IPS-11a (cell line): Measurements from ENCODE around the gene TTC21A.
"Not testable (repeated sequence)": the region's sequence is repeated elsewhere in the genome, so short reads cannot be mapped to it uniquely, and the experiment has no call there.

Source experiments
- H3K4me3 ChIP-seq: one replicate; pipeline ENCODE4 v1.5.1; 2013; ENCODE audit warnings: low read depth, low read length, control low read depth

Gene TTC21A

DNA sequence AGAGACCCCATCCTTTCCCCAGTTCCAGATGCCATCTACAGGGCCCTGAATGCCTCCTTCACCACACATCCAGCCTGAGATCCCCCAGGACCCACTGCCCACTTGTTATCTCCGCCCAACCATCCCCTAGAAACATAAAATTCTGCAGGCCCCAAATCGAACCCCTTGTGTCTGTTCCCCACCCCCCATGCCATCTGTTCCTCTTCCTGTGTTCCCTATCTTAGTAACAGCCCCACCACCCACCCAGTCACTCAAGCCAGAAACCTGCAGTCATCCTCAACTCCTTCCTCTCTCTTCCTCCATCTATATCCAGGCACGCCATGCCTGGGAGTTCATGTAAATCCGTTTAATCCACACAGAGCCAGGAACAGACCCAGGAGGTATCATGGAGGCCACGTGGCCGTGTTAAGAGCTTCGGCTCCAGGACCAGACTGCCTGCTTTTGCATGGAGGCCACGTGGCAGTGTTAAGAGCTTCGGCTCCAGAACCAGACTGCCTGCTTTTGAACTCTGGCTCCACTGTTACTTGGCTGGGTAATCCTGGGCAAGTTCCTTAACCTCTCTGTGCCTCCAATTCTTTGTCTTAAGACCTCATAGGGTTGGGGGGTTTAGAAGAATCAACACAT is 41.1 kb downstream of the TTC21A start:
- no peak overlapping the region for H3K4me3 ChIP-seq

DNA sequence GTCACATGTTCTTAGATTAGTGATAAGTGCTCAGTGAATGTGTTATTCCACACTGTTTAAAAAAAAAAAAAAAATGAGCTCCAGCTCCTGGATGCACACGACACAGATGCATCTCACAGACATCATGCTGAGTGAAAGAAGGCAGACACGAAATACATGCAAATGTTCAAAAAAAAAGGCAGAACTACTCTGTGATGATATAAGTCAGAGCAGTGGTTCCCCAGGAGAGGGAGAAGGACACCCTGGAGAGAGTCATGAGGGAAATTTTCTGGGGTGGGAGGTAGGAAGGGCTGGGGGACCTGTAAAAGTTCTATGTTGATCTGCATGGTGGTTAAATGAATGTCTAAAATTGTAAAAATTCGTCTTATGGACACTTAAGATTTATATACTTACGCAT is 41.6 kb downstream of the TTC21A start:
- H3K4me3 ChIP-seq, result no peak overlapping the region

DNA sequence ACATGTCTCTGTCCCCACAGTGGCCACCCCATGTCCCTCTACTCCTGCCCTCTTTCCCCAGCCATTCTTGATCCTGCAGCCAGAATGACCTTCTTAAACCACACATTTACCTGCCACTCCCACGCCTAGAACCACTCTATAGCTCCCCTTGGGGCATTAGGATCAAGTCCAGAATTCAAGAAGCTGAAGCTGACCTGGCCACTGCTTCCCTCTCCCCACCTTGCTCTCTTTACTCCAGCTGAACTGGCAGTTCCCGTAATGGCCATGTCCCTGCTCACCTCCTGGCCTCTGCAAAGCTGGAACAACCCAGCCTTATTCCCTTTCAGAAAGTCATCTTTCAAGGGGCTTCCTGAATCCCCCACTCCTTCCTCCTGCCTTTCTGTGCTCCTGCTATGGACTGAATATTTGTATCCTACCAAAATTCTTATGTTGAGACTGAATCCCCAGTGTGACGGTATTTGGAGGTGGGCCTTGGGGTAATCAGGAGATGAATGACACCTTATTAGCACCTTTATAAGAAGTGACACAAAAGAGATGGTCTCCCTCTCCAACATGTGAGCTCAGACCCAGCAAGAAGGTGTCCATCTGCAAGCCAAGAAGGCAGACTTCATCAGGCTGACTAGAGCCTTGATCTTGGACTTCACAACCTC is 42.1 kb downstream of the TTC21A start:
- H3K4me3 ChIP-seq, result no peak overlapping the region

DNA sequence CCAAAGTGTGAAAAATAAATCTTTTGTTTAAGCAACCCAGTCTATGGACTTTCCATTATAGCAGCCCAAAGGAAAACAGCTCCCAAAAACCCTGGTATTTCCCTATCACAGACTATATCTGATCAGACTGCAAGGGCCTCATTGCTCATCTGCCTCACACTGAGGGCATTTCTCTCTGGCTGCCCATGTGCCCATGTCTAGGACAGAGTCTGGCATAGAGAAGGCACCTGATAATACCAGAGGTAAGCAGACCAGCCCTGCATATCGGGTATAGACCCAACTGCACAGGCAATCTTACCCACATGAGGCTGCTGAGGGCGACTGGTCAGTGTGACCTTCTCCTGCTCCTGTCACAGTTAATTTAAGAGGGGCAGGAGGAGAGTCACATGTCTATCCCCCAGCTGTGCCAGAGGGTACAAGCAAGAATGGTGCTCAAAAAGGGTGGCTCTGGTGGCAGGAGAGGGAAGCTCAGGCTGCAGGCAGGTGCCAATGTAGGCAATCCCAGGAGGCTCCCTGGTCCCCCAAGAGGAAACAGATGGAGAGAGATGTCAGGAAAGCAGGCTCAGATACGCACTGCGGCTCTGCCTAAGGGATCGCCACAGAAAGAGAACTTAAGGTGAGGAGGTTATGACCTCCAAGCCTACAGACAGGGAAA is 42.8 kb downstream of the TTC21A start:
- no peak overlapping the region for H3K4me3 ChIP-seq

DNA sequence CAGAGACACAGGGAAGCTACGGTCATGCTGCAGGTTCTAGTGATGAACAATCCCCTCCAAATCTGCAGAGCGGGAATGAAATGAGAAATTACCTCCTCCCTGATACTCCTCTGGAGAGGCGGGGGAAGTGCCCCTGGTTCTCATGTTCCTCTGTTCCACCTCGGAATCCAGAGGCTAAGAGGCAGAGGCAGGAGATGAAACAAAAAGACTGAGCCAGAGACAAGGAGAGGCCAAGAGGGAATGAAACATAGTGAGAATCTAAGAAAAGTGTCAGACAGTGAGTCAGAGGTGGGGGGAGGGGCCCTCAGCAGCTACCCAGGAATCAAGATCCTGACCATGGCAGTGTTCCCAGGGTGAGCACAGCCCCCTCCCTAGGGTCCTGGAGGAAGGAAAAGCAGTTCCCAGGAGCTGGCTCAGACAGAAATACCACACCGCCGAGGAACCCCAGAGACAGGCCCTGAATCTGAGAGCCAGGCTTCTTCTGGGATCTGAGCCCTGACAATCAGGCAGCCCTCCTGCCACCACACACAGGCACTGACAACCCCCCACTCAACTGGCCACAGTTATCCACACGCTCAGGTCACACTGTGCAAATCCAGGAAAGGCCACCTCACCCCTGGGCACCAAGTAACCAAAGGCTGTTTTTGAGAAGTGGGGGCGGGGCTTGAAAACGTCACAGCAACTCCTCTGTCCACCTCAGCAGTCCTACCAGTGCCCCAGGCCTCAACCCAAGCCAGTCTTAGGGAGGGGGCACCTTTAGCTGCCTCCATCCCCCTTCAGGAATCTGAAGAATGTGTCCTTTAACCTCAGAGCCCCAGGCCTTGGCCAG is 43.5 kb downstream of the TTC21A start:
- H3K4me3 ChIP-seq, result peak overlapping the region; percentile 69

DNA sequence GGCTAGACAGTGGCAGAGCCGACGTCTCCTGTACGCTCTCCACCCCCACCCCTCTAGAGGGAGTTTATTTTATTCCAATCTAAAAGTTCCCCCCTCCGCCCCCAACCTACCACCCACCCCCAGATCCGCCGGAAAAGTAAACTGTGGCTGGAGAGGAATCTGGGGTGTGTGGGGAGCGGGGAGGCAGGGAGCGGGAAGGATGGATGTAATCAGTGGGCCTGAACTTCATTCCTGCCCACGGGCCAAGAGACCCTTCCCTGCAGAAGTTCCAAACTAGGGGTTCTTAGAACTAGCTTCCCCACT is 46.4 kb downstream of the TTC21A start:
- peak overlapping the region; percentile 62 for H3K4me3 ChIP-seq

DNA sequence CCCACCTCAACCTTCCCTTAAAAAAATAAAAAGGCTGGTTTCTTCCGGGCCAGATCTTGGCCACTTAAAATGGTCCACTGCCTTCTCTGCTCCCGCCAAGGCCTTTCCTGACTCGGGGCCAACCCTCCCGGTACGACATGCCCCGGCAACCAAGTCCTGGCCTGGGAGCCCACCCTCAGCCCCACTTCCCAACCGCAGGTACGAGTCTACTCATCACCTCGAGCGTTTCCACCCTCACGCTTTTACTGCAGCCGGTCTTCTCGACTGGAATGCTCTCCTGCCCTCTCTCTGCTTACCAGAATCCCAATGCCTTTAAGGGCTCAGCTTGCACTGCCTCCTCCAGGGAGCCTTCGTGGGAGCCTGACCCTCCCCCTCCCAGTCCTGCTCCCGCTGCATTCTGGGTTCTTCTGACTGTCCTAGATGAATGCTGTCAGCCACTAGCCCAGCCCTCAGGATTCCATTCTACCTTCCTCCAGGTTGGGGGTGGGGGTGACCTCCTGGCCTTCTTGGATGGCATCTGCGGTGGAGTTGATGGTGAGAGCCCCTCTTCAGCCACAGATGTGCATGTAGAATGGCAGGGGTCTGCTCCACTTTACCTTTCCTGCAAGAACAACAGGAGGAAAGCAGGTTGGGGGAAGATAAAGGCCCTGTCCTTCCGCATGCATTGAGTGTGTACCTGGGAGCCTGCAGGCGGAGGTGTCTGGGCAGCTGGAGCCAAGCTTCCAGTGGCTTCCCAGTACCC is 47.0 kb downstream of the TTC21A start:
- H3K4me3 ChIP-seq, result peak overlapping the region; percentile 62

DNA sequence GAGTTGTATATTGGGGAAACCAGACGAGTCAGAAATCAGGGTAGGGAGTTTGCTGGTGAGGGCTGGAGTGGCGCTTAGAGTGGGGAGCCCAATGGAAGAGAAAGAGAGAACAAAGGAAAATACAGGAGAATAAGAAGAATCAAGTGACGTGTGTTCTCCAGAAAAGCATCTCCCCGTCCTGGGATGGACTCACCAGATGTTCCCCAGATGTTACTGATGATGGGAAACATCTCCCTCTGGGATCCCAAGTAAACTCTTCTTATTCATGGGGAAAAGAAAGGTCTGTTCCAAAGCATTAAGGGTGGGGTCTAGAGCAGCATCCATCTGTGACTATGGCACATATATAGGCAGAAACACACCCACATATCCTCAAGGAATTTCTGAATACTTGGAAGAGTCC is 48.9 kb downstream of the TTC21A start:
- no peak overlapping the region for H3K4me3 ChIP-seq

DNA sequence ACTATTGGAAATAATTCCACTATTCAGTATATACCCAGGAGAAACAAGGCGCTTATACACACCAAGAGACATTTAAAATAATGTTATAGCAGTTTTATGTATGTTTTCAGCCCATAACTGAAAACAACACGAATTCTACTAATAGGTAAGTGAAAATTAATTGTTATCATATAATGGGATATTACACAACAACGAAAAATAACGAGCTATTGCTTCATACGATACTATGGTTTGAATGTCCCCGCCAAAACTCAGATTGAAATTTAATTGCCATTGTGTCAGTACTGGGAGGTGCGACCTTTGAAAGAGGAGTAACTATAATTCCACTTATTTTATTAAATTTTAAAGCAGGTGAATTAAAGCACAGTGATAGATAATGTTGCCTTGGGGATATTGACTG is 49.9 kb downstream of the TTC21A start:
- no peak overlapping the region for H3K4me3 ChIP-seq

DNA sequence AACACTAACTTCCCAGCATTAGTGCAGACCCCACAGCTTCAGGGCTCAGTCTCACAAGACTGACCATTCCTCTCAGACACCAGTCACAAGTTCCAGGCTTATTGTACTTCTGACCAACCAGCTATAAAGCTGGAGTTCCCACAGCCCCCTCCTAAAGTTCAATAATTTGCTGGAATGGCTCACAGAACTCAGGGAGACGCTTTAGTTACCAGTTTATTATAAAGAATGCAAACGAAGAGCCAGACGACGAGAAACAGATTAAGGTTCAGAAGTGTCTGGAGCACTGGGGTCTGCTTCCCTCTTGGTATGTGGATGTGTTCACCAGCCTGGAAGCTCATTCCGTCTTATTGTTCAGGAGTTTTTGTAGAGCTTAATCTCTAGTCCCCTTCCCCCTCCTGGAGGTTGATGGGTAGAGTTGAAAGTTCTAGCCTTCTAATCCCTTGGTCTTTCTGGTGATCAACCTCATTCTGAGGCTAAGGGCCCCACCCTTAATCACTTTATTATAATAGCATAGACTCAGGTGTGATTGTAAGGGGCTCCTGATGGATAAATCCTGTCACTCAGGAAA is 50.8 kb downstream of the TTC21A start:
- no peak overlapping the region for H3K4me3 ChIP-seq

DNA sequence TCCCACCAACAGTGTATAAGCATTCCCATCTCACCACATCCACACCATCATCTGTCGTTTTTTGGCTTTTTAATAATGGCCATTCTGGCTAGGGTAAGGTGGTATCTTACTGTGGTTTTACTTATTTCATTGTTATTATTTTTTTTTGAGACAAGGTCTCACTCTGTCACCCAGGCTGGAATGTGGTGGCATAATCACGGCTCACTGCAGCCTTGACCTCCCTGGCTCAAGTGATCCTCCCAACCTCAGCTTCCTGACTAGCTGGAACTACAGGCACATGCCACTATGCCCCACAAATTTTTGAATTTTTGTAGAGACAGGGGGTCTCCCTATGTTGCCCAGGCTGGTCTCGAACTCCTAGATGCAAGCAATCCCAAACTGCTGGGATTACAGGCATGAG is 56.9 kb downstream of the TTC21A start:
- H3K4me3 ChIP-seq, result no peak overlapping the region

DNA sequence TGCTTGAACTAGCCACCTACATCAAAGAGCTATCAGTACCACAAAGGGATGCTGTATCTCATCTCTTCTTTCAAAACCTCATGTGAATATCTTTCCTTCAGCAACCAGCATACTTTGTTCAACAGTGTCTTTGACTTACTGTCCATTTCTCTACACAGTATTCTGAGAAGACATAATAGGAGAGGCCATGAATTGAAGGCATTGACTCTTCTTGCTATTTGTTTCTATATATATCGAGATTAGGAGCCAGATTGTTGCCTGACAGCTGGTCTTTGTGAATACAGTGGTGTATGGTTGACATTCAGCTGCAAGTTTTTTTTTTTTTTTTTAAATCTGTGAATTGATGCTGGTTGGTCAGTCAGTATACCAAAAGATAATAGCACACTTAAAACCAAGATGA is 58.0 kb downstream of the TTC21A start:
- H3K4me3 ChIP-seq, result no peak overlapping the region

DNA sequence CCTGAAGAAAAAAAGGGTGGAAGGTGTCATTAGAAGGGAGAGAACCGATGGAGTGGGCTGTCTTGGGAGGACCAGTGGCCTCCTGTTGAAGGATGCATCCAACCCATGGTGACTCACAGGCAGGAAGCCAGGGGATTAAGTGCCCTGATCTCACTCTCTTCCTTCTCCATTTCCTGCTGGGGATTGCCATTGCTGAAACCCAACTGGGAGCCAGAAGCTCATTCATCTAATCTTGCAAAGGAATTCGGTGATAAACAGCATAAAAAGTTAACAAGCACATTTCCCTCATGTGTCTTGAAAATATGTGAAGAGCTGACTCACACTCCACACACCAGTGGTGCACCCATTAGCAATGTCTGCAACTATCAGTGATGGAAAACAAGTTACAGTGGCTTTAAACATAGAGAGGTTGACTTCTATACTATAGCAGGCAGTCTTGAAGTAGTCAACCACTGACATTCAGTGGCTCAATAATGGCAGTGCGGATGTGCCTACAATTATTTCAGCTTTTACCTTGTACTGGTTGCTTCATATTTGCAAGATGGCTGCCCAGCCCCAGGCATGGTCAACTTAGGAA is 58.7 kb downstream of the TTC21A start:
- no peak overlapping the region for H3K4me3 ChIP-seq

DNA sequence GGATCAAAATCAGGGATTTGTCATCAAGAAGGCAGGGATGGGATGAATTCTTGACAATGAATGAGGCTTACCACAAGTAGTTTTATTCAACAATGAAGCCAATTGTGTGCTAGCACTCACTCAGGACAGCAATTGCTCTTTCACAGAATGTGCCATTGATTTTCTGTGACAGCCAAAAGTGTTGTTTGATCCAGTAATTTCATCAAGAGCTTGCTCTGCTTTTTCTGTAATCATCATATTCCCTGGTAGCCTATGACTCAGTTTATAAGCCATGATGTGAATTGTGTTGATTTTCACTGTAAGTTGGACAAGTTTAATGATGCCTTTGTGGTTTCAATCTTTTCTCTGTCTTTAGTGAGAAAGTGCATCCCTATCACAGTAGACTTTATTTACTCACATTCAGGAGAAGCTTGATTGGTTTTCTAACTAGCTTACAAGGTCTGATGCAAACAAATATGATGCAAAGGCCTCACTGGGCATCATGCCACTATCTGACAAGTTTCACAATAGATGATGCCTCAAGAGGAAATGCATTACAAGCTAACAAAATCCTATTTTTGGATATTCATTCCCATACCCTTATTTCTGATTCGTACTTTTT is 59.6 kb downstream of the TTC21A start:
- H3K4me3 ChIP-seq, result no peak overlapping the region

DNA sequence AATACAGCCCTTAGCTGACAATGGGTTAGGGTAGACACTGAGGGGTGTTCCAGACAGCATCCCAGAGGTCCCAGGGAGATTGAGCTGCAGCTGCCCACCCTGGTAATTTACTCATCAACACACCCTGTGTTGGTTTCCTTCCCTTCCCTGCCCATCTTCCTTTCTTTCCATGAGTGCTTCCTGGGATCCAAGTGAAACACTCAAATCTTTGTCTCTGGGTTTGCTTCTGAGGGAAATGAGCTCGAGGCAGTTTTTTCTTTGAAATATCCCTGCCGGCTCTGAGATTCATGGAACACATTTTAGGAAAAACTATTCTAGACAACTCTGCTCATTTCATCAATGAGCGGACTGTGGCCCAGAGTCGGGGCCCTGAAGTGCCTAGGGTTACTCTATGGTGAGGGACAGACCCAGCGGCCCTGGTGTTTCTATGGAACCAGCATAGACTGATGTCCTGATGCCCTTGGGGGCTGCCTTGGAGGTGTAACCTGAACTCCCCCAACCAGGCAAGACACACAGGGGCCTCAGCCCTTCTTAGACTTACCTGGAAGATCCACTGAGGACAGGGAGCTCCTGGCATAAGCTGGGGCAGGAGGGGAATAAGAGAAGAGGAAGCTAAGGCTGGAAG is 60.8 kb downstream of the TTC21A start:
- H3K4me3 ChIP-seq, result no peak overlapping the region

DNA sequence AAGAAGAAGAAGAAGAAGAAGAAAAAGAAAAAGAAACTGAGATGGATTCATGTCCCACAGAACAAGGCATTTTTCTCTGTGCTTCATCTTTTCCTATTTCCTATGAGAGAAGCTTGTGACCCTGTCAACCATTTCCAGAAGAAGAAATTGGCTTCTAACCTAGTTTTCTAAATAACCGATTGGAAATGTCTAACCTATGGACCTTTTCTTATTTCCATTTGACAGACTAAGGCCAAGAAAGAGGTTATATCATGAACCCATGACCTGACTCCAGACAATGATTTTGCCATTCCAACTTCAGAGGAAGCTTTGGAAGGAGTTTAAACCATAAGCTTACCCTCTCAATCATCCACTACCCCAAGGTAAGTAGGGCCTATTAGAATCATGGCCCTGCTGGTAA is 62.2 kb downstream of the TTC21A start:
- H3K4me3 ChIP-seq, result no peak overlapping the region

DNA sequence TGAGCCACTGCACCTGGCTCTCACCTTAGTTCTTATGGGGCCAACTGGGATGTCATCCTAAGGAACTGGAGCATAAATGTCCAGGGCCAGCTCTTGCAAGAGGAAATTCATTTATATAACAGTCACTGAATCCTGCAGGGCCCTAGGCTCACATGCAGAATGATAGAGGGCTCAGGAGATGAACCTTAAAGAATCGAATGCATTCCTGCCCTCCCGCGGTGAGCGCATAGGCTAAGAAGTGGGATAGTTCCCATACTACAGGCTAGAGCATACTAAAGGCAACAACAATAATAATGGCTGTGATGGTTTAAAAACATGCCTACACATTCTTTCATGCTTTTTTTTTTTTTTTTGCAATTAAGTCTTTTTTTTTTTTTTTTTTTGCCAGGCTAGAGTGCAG is 63.0 kb downstream of the TTC21A start:
- no peak overlapping the region for H3K4me3 ChIP-seq

DNA sequence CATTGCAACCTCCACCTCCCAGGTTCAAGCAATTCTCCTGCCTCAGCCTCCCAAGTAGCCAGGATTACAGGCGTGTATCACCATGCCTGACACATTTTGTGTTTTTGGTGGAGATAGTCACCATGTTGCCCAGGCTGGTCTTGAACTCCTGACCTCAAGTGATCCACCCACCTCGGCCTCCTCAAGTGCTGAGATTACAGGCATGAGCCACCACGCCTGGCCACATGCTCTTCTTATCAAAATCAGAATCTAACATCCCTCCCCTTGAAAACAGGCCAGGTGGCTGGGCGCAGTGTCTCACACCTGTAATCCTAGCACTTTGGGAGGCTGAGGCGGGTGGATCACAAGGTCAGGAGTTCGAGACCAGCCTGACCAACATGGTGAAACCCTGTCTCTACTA is 63.4 kb downstream of the TTC21A start:
- not testable (repeated sequence) for H3K4me3 ChIP-seq

DNA sequence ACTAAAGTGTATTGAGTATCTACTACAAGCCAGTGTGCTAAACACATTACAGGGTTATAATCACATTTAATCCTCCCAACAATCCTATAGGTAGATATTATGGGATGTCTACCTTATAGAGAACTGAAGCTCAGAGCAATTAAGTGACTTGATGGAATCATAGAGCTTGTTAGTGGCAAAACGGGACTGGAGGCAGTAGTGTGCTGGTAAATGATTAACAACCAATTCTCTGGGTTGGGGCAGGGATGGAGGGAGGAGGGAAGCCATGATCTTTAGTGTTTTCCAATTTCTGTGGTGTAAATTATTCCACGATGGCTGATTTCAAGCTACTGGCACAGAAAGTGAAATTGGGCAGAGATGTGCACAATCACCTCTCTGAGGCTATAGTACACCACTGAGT is 64.4 kb downstream of the TTC21A start:
- H3K4me3 ChIP-seq, result no peak overlapping the region
